Loucy (cell line): ENCODE data around the gene PCGF2.

ENCODE experiments used
- H2AFZ ChIP-seq: fragments of 200-600 bp; sonication (generic); 2 replicates; pipeline ENCODE4 v1.6.0; 2016; ENCODE audit warnings: antibody characterized with exemption, mild to moderate bottlenecking, low read length, moderate library complexity
- H3F3A ChIP-seq: fragments of 200-600 bp; 2 replicates; pipeline ENCODE4 v1.6.0; 2016; ENCODE audit warnings: antibody characterized with exemption, low read depth, mild to moderate bottlenecking
- H3K27me3 ChIP-seq: fragments of 200-600 bp; sonication (generic); 2 replicates; pipeline ENCODE4 v1.6.1; 2014; ENCODE audit warnings: low read length, mild to moderate bottlenecking; ENCODE audit not compliant: insufficient read depth, poor library complexity, severe bottlenecking
- H3K36me3 ChIP-seq: fragments of 200-600 bp; sonication (generic); 2 replicates; pipeline ENCODE4 v1.6.1; 2016; ENCODE audit warnings: low read length; ENCODE audit not compliant: insufficient read depth
- H3K4me1 ChIP-seq: fragments of 200-600 bp; sonication (generic); 2 replicates; pipeline ENCODE4 v1.5.1; 2014; ENCODE audit warnings: low read length, mild to moderate bottlenecking; ENCODE audit not compliant: insufficient read depth, poor library complexity, severe bottlenecking
- H3K4me2 ChIP-seq: fragments of 200-600 bp; sonication (generic); 2 replicates; pipeline ENCODE4 v1.6.0; 2014; ENCODE audit warnings: antibody characterized with exemption, low read length, low read depth, mild to moderate bottlenecking; ENCODE audit not compliant: poor library complexity, severe bottlenecking
- H3K4me3 ChIP-seq: fragments of 200-600 bp; sonication (generic); 2 replicates; pipeline ENCODE4 v1.5.1; 2014; ENCODE audit warnings: low read length, mild to moderate bottlenecking, mixed read lengths; ENCODE audit not compliant: poor library complexity, severe bottlenecking
- H3K79me2 ChIP-seq: fragments of 200-600 bp; sonication (generic); 2 replicates; pipeline ENCODE4 v1.6.1; 2014; ENCODE audit warnings: low read length; ENCODE audit not compliant: insufficient read depth
- H3K9ac ChIP-seq: fragments of 200-600 bp; sonication (generic); 2 replicates; pipeline ENCODE4 v1.6.0; 2014; ENCODE audit warnings: mild to moderate bottlenecking, low read depth, low read length, moderate library complexity; ENCODE audit not compliant: poor library complexity, severe bottlenecking
- H3K9me2 ChIP-seq: fragments of 200-600 bp; sonication (generic); replicated peaks from 2 replicates; pipeline ENCODE4 v1.6.1; 2016; ENCODE audit warnings: low read depth, low read length, mixed read lengths
- H3K9me3 ChIP-seq: fragments of 200-600 bp; sonication (generic); 2 replicates; pipeline ENCODE4 v1.6.1; 2014; ENCODE audit warnings: mild to moderate bottlenecking, antibody characterized with exemption, low read length, low read depth; ENCODE audit not compliant: insufficient read depth
- H4K20me1 ChIP-seq: fragments of 200-600 bp; sonication (generic); 2 replicates; pipeline ENCODE4 v1.6.0; 2014; ENCODE audit warnings: antibody characterized with exemption, low read length, mild to moderate bottlenecking; ENCODE audit not compliant: insufficient read depth, poor library complexity, severe bottlenecking
- EZH2phosphoT487 ChIP-seq: fragments of 200-600 bp; IDR thresholded peaks from 2 replicates; pipeline ENCODE4 v1.6.1; 2018; ENCODE audit warnings: antibody characterized with exemption, mild to moderate bottlenecking, moderate library complexity, borderline replicate concordance
- TF ChIP-seq, protein P1 (sequence below): fragments of 200-600 bp; sonication (generic); conservative IDR thresholded peaks from 2 replicates; pipeline ENCODE4 v1.5.1; 2014; ENCODE audit warnings: mild to moderate bottlenecking, antibody characterized with exemption, low read length

The PCGF2 gene

DNA sequence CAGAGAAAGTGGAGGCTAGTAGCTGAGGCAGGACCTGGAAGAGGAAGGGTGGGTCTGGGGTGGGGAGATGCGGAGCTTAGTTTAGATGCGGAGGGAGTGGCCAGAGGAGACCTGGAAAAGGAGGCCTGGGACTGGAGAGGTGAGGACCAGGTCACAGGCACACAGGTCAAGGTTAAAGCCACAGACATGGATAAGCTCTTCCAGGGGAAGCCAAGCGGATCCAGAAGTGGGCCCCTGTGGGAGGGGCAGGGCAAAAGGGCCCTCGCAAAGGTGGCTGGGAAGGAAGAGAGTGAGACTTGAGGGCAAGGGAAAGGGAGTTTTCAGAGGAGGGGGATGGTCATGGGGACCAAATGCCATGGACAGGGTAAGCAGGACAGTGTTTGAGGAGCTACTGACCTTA lies 57.0 kb downstream of the PCGF2 start:
- H3K36me3 ChIP-seq: no peaks in the 10 kb centered on the region
- no peaks in the 10 kb centered on the region for H4K20me1 ChIP-seq
- TF ChIP-seq, protein P1, sequence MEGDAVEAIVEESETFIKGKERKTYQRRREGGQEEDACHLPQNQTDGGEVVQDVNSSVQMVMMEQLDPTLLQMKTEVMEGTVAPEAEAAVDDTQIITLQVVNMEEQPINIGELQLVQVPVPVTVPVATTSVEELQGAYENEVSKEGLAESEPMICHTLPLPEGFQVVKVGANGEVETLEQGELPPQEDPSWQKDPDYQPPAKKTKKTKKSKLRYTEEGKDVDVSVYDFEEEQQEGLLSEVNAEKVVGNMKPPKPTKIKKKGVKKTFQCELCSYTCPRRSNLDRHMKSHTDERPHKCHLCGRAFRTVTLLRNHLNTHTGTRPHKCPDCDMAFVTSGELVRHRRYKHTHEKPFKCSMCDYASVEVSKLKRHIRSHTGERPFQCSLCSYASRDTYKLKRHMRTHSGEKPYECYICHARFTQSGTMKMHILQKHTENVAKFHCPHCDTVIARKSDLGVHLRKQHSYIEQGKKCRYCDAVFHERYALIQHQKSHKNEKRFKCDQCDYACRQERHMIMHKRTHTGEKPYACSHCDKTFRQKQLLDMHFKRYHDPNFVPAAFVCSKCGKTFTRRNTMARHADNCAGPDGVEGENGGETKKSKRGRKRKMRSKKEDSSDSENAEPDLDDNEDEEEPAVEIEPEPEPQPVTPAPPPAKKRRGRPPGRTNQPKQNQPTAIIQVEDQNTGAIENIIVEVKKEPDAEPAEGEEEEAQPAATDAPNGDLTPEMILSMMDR: no peak
- no peak for TF ChIP-seq EZH2phosphoT487
- no peaks in the 10 kb centered on the region for H3K27me3 ChIP-seq
- H3K9me2 ChIP-seq: no peaks in the 10 kb centered on the region
- no peak overlapping the region for H3K4me3 ChIP-seq
- H3K4me1 ChIP-seq: peaks cover 3% of the 10 kb centered on the region
- no peaks in the 10 kb centered on the region for H3F3A ChIP-seq
- no peak overlapping the region for H2AFZ ChIP-seq
- H3K9me3 ChIP-seq: no peaks in the 10 kb centered on the region
- H3K79me2 ChIP-seq: no peaks in the 10 kb centered on the region
- no peak overlapping the region for H3K4me2 ChIP-seq
- H3K9ac ChIP-seq: no peak overlapping the region

DNA sequence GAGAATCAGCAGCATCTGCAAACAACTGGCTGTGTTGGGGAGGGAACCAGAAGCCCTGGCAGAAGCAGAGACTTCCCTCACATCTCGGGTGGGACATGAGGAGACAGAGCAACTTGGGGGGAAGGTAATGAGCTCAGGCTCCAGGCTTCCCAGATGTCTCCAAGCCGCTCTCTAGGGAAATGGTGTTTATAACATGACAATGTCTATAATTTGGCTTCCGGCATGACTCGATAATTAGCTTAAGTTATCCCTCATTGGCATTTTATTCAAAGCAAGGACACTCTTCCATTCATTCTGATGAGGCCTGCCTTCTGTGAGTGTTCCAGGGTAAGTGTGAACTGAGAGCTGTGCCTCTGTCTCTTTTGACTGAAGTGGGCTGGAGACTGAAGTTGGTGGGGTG lies 57.8 kb downstream of the PCGF2 start:
- Histone ChIP-seq H3K9ac (no peak overlapping the region), H2AFZ (no peak overlapping the region), H3K79me2 (no peaks in the 10 kb centered on the region), H4K20me1 (no peaks in the 10 kb centered on the region), H3K4me3 (no peak overlapping the region), H3K4me1 (no peaks in the 10 kb centered on the region), H3K9me3 (no peaks in the 10 kb centered on the region), H3K4me2 (no peak overlapping the region), H3K36me3 (no peaks in the 10 kb centered on the region), H3K9me2 (no peaks in the 10 kb centered on the region), H3K27me3 (no peaks in the 10 kb centered on the region), H3F3A (no peaks in the 10 kb centered on the region)
- TF ChIP-seq, protein P1: no peak
- TF ChIP-seq EZH2phosphoT487: no peak

DNA sequence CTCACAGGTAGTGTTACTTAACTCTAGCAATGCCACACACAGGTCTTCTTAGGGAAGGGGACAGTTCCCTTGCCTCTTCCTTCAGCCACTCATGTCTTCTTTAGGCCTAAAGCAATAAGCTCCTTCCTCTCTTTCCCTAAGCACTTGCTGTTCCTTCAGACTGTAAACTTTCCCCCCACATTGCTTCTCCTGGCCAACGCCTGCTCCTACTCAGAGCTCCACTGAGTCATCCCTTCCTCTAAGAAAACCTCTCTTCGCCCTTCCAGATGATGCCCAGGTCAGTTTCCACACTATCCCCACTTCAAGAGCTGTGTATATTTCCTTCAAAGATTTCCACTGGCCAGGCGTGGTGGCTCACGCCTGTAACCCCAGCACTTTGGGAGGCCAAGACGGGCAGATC lies 60.9 kb downstream of the PCGF2 start:
- no peak overlapping the region for H3K9ac ChIP-seq
- no peaks in the 10 kb centered on the region for H3K9me2 ChIP-seq
- H3K36me3 ChIP-seq: no peaks in the 10 kb centered on the region
- TF ChIP-seq EZH2phosphoT487: no peak
- TF ChIP-seq, protein P1: no peak
- no peaks in the 10 kb centered on the region for H3K27me3 ChIP-seq
- H3F3A ChIP-seq: no peaks in the 10 kb centered on the region
- H2AFZ ChIP-seq: no peak overlapping the region
- no peaks in the 10 kb centered on the region for H3K79me2 ChIP-seq
- H3K4me3 ChIP-seq: no peak overlapping the region
- H3K9me3 ChIP-seq: no peaks in the 10 kb centered on the region
- H4K20me1 ChIP-seq: no peaks in the 10 kb centered on the region
- H3K4me1 ChIP-seq: no peaks in the 10 kb centered on the region
- no peak overlapping the region for H3K4me2 ChIP-seq
